ENCODE results near the gene ALDH1B1. TPM values are rescaled to one million over a fixed set of nuclear protein-coding genes. Genes with fewer than 3 reads are reported as not detected.

The ALDH1B1 gene
- total and polyA plus RNA-seq, 9 of the 15 experiments (the other 6 are each of a cell fraction or from before 2014, with no cell fraction given), result 8.6 to 46.5 (median 30.8) TPM

- Histone ChIP-seq H3K9ac (ENCODE audit: insufficient read depth in 1 of 2, low read depth in 2 of 2, low read length in 2 of 2) (no peak overlapping the region), H2AFZ (ENCODE audit: low read depth, low read length) (no peak overlapping the region), H3K27ac (ENCODE audit: extremely low read depth, low read depth, low read length) (no peak overlapping the region), H4K20me1 (replicated peaks; ENCODE audit: control insufficient read depth, insufficient read depth, low read length) (0 out of 2 replicates have a peak, but pooled peaks cover 4% of the 10 kb centered on the region), H3K27me3 (ENCODE audit: control insufficient read depth in 2 of 2, insufficient read depth in 2 of 2, low read length in 2 of 2) (peaks cover 13 to 18% of the 10 kb centered on the region in 2 experiments; a peak in 3 of 5 replicates), H3K79me2 (ENCODE audit: control insufficient read depth, insufficient read depth, low read length) (no peaks in the 10 kb centered on the region), H3K4me2 (ENCODE audit: insufficient read depth, low read length) (no peak overlapping the region), H3K9me3 (replicated peaks; ENCODE audit: control insufficient read depth, insufficient read depth, low read depth, low read length) (no peaks in the 10 kb centered on the region), H3K9me1 (ENCODE audit: control insufficient read depth, insufficient read depth, low read length) (no peaks in the 10 kb centered on the region), H3K4me3 (no peak overlapping the region), H3K4me1 (replicated peaks in 1 of 2; ENCODE audit: control insufficient read depth in 2 of 2, insufficient read depth in 2 of 2, low read length in 2 of 2) (no peaks in the 10 kb centered on the region), H3K36me3 (ENCODE audit: control insufficient read depth, insufficient read depth, low read length) (no peaks in the 10 kb centered on the region)
- intact Hi-C loops (cut with micrococcal nuclease) (no loop called here), in situ Hi-C loops (cut with MboI) (loop anchor here (25.0 kb wide), 2 partner anchors 633 to 883 kb away; partner anchors contain the start of gene POLR1E)
- ChIA-PET POLR2A (interaction anchor here (1.0 to 1.6 kb wide), 3 partner anchors 29 to 464 kb away, joined by 3 to 4 read pairs (median 4); no protein-coding TSS in a partner anchor), CTCF (ENCODE audit: low intra/inter-chr PET ratio) (interaction anchor here (8.4 kb wide), 1 partner anchor 31 kb away, joined by 113 read pairs; no protein-coding TSS in a partner anchor)
- TF ChIP-seq PTBP1 (IDR thresholded peaks at IDR 0.05; ENCODE audit: low read depth, low read length) (no peak), GATAD2B (IDR thresholded peaks at IDR 0.05; ENCODE audit: borderline replicate concordance) (no peak), NR2F6 (CRISPR knock-in tag; IDR thresholded peaks at IDR 0.05) (no peak), ZFP1 (CRISPR knock-in tag; IDR thresholded peaks at IDR 0.05) (no peak), ADNP (tag; IDR thresholded peaks at IDR 0.05) (no peak), IRF2 (CRISPR knock-in tag; IDR thresholded peaks at IDR 0.05) (no peak), NBN (IDR thresholded peaks at IDR 0.05; ENCODE audit: low read depth) (no peak), HSF4 (CRISPR knock-in tag; IDR thresholded peaks at IDR 0.05; ENCODE audit: borderline replicate concordance) (no peak), KLF13 (tag; IDR thresholded peaks at IDR 0.05; ENCODE audit: borderline replicate concordance, low read depth) (no peak)
- TF ChIP-seq, protein P1, sequence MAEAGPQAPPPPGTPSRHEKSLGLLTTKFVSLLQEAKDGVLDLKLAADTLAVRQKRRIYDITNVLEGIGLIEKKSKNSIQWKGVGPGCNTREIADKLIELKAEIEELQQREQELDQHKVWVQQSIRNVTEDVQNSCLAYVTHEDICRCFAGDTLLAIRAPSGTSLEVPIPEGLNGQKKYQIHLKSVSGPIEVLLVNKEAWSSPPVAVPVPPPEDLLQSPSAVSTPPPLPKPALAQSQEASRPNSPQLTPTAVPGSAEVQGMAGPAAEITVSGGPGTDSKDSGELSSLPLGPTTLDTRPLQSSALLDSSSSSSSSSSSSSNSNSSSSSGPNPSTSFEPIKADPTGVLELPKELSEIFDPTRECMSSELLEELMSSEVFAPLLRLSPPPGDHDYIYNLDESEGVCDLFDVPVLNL (CRISPR knock-in tag; IDR thresholded peaks at IDR 0.05; ENCODE audit: low read depth), result no peak
- ATAC-seq (no peak), FAIRE-seq (no peak), DNase-seq (ENCODE audit: extremely low read depth in 1 of 4, low spot score in 3 of 4) (no peak)
- BruUV-seq (replicated peaks), result no TSS peak
- 2% methylated on average over 4 of the region's 4 CpGs for WGBS (ENCODE audit: insufficient coverage, low coverage, missing lambda C conversion rate)
Observed at GRCh38 chr9:38370176-38370575, 22.3 kb upstream of the ALDH1B1 start.
